Loucy (cell line): ENCODE results near the gene IL1R2.

Source experiments
- H2AFZ ChIP-seq: fragments of 200-600 bp; sonication (generic); 2 replicates; pipeline ENCODE4 v1.6.0; 2016; ENCODE audit warnings: antibody characterized with exemption, mild to moderate bottlenecking, low read length, moderate library complexity
- H3F3A ChIP-seq: fragments of 200-600 bp; 2 replicates; pipeline ENCODE4 v1.6.0; 2016; ENCODE audit warnings: antibody characterized with exemption, low read depth, mild to moderate bottlenecking
- H3K27me3 ChIP-seq: fragments of 200-600 bp; sonication (generic); 2 replicates; pipeline ENCODE4 v1.6.1; 2014; ENCODE audit warnings: low read length, mild to moderate bottlenecking; ENCODE audit not compliant: insufficient read depth, poor library complexity, severe bottlenecking
- H3K36me3 ChIP-seq: fragments of 200-600 bp; sonication (generic); 2 replicates; pipeline ENCODE4 v1.6.1; 2016; ENCODE audit warnings: low read length; ENCODE audit not compliant: insufficient read depth
- H3K4me1 ChIP-seq: fragments of 200-600 bp; sonication (generic); 2 replicates; pipeline ENCODE4 v1.5.1; 2014; ENCODE audit warnings: low read length, mild to moderate bottlenecking; ENCODE audit not compliant: insufficient read depth, poor library complexity, severe bottlenecking
- H3K4me2 ChIP-seq: fragments of 200-600 bp; sonication (generic); 2 replicates; pipeline ENCODE4 v1.6.0; 2014; ENCODE audit warnings: antibody characterized with exemption, low read length, low read depth, mild to moderate bottlenecking; ENCODE audit not compliant: poor library complexity, severe bottlenecking
- H3K4me3 ChIP-seq: fragments of 200-600 bp; sonication (generic); 2 replicates; pipeline ENCODE4 v1.5.1; 2014; ENCODE audit warnings: low read length, mild to moderate bottlenecking, mixed read lengths; ENCODE audit not compliant: poor library complexity, severe bottlenecking
- H3K79me2 ChIP-seq: fragments of 200-600 bp; sonication (generic); 2 replicates; pipeline ENCODE4 v1.6.1; 2014; ENCODE audit warnings: low read length; ENCODE audit not compliant: insufficient read depth
- H3K9ac ChIP-seq: fragments of 200-600 bp; sonication (generic); 2 replicates; pipeline ENCODE4 v1.6.0; 2014; ENCODE audit warnings: mild to moderate bottlenecking, low read depth, low read length, moderate library complexity; ENCODE audit not compliant: poor library complexity, severe bottlenecking
- H3K9me2 ChIP-seq: fragments of 200-600 bp; sonication (generic); replicated peaks from 2 replicates; pipeline ENCODE4 v1.6.1; 2016; ENCODE audit warnings: low read depth, low read length, mixed read lengths
- H3K9me3 ChIP-seq: fragments of 200-600 bp; sonication (generic); 2 replicates; pipeline ENCODE4 v1.6.1; 2014; ENCODE audit warnings: mild to moderate bottlenecking, antibody characterized with exemption, low read length, low read depth; ENCODE audit not compliant: insufficient read depth
- H4K20me1 ChIP-seq: fragments of 200-600 bp; sonication (generic); 2 replicates; pipeline ENCODE4 v1.6.0; 2014; ENCODE audit warnings: antibody characterized with exemption, low read length, mild to moderate bottlenecking; ENCODE audit not compliant: insufficient read depth, poor library complexity, severe bottlenecking
- CTCF ChIP-seq: fragments of 200-600 bp; sonication (generic); conservative IDR thresholded peaks from 2 replicates; pipeline ENCODE4 v1.5.1; 2014; ENCODE audit warnings: mild to moderate bottlenecking, antibody characterized with exemption, low read length
- EZH2phosphoT487 ChIP-seq: fragments of 200-600 bp; IDR thresholded peaks from 2 replicates; pipeline ENCODE4 v1.6.1; 2018; ENCODE audit warnings: antibody characterized with exemption, mild to moderate bottlenecking, moderate library complexity, borderline replicate concordance

IL1R2 gene

GRCh38 chr2:101976891-101977290 is 14.9 kb upstream of the IL1R2 start:
- Histone ChIP-seq H3K9ac (no peak overlapping the region), H3K36me3 (no peaks in the 10 kb centered on the region), H3K9me3 (no peaks in the 10 kb centered on the region), H3K4me3 (no peak overlapping the region), H3K4me1 (no peaks in the 10 kb centered on the region), H3K27me3 (no peaks in the 10 kb centered on the region), H3K4me2 (no peak overlapping the region), H4K20me1 (no peaks in the 10 kb centered on the region), H3F3A (no peaks in the 10 kb centered on the region), H3K79me2 (no peaks in the 10 kb centered on the region), H2AFZ (no peak overlapping the region), H3K9me2 (no peaks in the 10 kb centered on the region)
- TF ChIP-seq EZH2phosphoT487 (no peak), CTCF (no peak)

GRCh38 chr2:101980368-101980767 is 11.4 kb upstream of the IL1R2 start:
- H3F3A ChIP-seq, result no peaks in the 10 kb centered on the region
- H3K36me3 ChIP-seq, result no peaks in the 10 kb centered on the region
- no peak overlapping the region for H2AFZ ChIP-seq
- H3K9me3 ChIP-seq, result no peaks in the 10 kb centered on the region
- no peaks in the 10 kb centered on the region for H3K79me2 ChIP-seq
- H3K9ac ChIP-seq, result no peak overlapping the region
- no peaks in the 10 kb centered on the region for H4K20me1 ChIP-seq
- no peaks in the 10 kb centered on the region for H3K27me3 ChIP-seq
- H3K4me2 ChIP-seq, result no peak overlapping the region
- no peaks in the 10 kb centered on the region for H3K9me2 ChIP-seq
- H3K4me1 ChIP-seq, result no peaks in the 10 kb centered on the region
- TF ChIP-seq CTCF, result no peak
- no peak for TF ChIP-seq EZH2phosphoT487
- H3K4me3 ChIP-seq, result no peak overlapping the region

DNA sequence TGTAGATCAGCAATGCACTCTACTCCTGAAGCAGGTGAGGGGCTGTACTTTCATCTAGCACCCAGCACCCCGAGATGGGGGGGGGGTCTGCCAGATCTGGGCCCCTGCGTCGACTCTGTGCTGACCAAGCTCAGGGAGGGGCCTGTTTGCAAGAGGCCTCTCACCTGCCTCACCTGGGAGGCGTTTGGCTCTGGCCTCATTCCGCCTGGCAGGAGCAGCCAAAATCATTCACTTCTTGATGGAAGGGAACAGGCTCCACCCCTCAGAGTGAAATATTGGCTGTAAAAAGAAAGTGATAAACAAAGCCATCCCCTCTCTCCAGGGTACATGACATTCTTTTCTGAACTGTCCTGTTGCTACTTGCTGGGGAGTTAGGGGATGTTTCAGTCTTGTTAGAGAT is 10.7 kb upstream of the IL1R2 start:
- no peak overlapping the region; the same call in 1 of the 2 replicates for H2AFZ ChIP-seq
- H3K27me3 ChIP-seq, result no peaks in the 10 kb centered on the region
- no peaks in the 10 kb centered on the region for H3K4me1 ChIP-seq
- no peak overlapping the region for H3K4me2 ChIP-seq
- TF ChIP-seq EZH2phosphoT487 (no peak), CTCF (no peak)
- no peak overlapping the region for H3K9ac ChIP-seq
- H3K9me2 ChIP-seq, result no peaks in the 10 kb centered on the region
- no peaks in the 10 kb centered on the region for H3K36me3 ChIP-seq
- H3K79me2 ChIP-seq, result no peaks in the 10 kb centered on the region
- no peak overlapping the region for H3K4me3 ChIP-seq
- no peaks in the 10 kb centered on the region for H3K9me3 ChIP-seq
- no peaks in the 10 kb centered on the region for H3F3A ChIP-seq
- no peaks in the 10 kb centered on the region for H4K20me1 ChIP-seq
